GM23338 (cell line): ENCODE results near the gene A2ML1. TPM values are rescaled to one million over a fixed set of nuclear protein-coding genes. Genes with fewer than 3 reads are reported as not detected.
A peak's percentile ranks its signal among the peaks of the same experiment; 100 is the strongest.

Source experiments
- ATAC-seq: fragments of 200-7000 bp; cut with Tn5 transposase; 3 replicates; pipeline ENCODE4 v1.9.1; 2020
- DNase-seq: peaks from one replicate; pipeline ENCODE4 v3.0.0-alpha.2; 2015; ENCODE audit warnings: low spot score
- H2AFZ ChIP-seq: fragments of 200-600 bp; sonication (generic); 2 replicates; pipeline ENCODE4 v1.8.0; 2016; ENCODE audit warnings: antibody characterized with exemption, mild to moderate bottlenecking, moderate library complexity
- H3F3A ChIP-seq: fragments of 200-600 bp; sonication (generic); replicated peaks from 2 replicates; pipeline ENCODE4 v1.8.0; 2017; ENCODE audit warnings: antibody characterized with exemption, mixed run types, low read depth
- H3K27ac ChIP-seq: fragments of 200-600 bp; sonication (generic); 2 replicates; pipeline ENCODE4 v1.6.1; 2016; ENCODE audit warnings: low read depth
- H3K27me3 ChIP-seq: fragments of 200-600 bp; sonication (generic); 2 replicates; pipeline ENCODE4 v1.8.0; 2016; ENCODE audit warnings: mild to moderate bottlenecking, mixed run types, moderate library complexity; ENCODE audit not compliant: insufficient read depth
- H3K36me3 ChIP-seq: fragments of 200-600 bp; sonication (generic); 2 replicates; pipeline ENCODE4 v1.8.0; 2016; ENCODE audit warnings: mild to moderate bottlenecking; ENCODE audit not compliant: insufficient read depth
- H3K4me1 ChIP-seq: fragments of 200-600 bp; sonication (generic); 2 replicates; pipeline ENCODE4 v1.8.0; 2016; ENCODE audit warnings: mild to moderate bottlenecking, moderate library complexity; ENCODE audit not compliant: insufficient read depth
- H3K4me2 ChIP-seq: fragments of 200-600 bp; sonication (generic); 2 replicates; pipeline ENCODE4 v1.7.1; 2017; ENCODE audit warnings: mixed run types
- H3K4me3 ChIP-seq: fragments of 200-600 bp; sonication (generic); 2 replicates; pipeline ENCODE4 v1.6.1; 2016; ENCODE audit warnings: mixed run types
- H3K79me2 ChIP-seq: fragments of 200-600 bp; sonication (generic); replicated peaks from 2 replicates; pipeline ENCODE4 v1.8.0; 2017; ENCODE audit warnings: mild to moderate bottlenecking; ENCODE audit not compliant: insufficient read depth
- H3K9me2 ChIP-seq: fragments of 200-600 bp; sonication (generic); 2 replicates; pipeline ENCODE4 v1.8.0; 2017; ENCODE audit not compliant: insufficient read depth
- H4K20me1 ChIP-seq: fragments of 200-600 bp; sonication (generic); replicated peaks from 2 replicates; pipeline ENCODE4 v1.8.0; 2017; ENCODE audit warnings: mild to moderate bottlenecking; ENCODE audit not compliant: insufficient read depth
- H3K27ac Mint-ChIP-seq: 2 replicates; pipeline ENCODE4 v1.8.0; 2020; ENCODE audit warnings: inconsistent platforms, mild to moderate bottlenecking, moderate library complexity, mixed read lengths
- H3K27me3 Mint-ChIP-seq: 3 replicates; pipeline ENCODE4 v1.8.0; 2022; ENCODE audit warnings: low read depth, mild to moderate bottlenecking, moderate library complexity, mixed read lengths, inconsistent platforms; ENCODE audit not compliant: insufficient read depth, poor library complexity
- H3K36me3 Mint-ChIP-seq: 3 replicates; pipeline ENCODE4 v1.8.0; 2021; ENCODE audit warnings: low read depth, mild to moderate bottlenecking, inconsistent platforms, moderate library complexity, mixed read lengths
- H3K4me1 Mint-ChIP-seq: 3 replicates; pipeline ENCODE4 v1.8.0; 2020; ENCODE audit warnings: mild to moderate bottlenecking, inconsistent platforms, mixed read lengths
- H3K4me3 Mint-ChIP-seq: 3 replicates; pipeline ENCODE4 v1.8.0; 2021; ENCODE audit warnings: moderate library complexity, mild to moderate bottlenecking, inconsistent platforms, mixed read lengths
- H3K9me3 Mint-ChIP-seq: 3 replicates; pipeline ENCODE4 v1.8.0; 2020; ENCODE audit warnings: moderate library complexity, mild to moderate bottlenecking, inconsistent platforms, mixed read lengths
- CREB1 ChIP-seq: fragments of 250-450 bp; sonication (Bioruptor Pico); IDR thresholded peaks from 2 replicates; pipeline ENCODE4 v1.5.0; 2020; ENCODE audit warnings: low read depth, mild to moderate bottlenecking, moderate library complexity
- CTCF ChIP-seq, 2 experiments: fragments of 200-600 bp in 1 of 2; sonication (generic) in 1 of 2; conservative IDR thresholded peaks; 2 replicates each; pipeline versions ENCODE4 v1.5.1 to v1.6.1; 2016 to 2017; ENCODE audit warnings: antibody characterized with exemption in 2 of 2, low read depth in 2 of 2, mild to moderate bottlenecking in 2 of 2, moderate library complexity in 1 of 2
- EZH2 ChIP-seq: fragments of 200-600 bp; sonication (generic); IDR thresholded peaks from one replicate; pipeline ENCODE4 v1.8.0; 2017; ENCODE audit warnings: antibody characterized with exemption, mild to moderate bottlenecking, low read depth; ENCODE audit not compliant: unreplicated experiment
- EZH2phosphoT487 ChIP-seq: fragments of 200-600 bp; sonication (generic); IDR thresholded peaks from one replicate; pipeline ENCODE4 v1.8.1; 2018; ENCODE audit warnings: antibody characterized with exemption; ENCODE audit not compliant: unreplicated experiment
- JUNB ChIP-seq: IDR thresholded peaks from one replicate; pipeline ENCODE4 v1.6.1; 2016; ENCODE audit warnings: antibody characterized with exemption; ENCODE audit not compliant: unreplicated experiment
- NANOG ChIP-seq: IDR thresholded peaks from 2 replicates; pipeline ENCODE4 v1.6.1; 2016; ENCODE audit warnings: antibody characterized with exemption, borderline replicate concordance
- POLR2AphosphoS5 ChIP-seq: IDR thresholded peaks from 2 replicates; pipeline ENCODE4 v1.6.1; 2016; ENCODE audit warnings: antibody characterized with exemption, low read depth
- STAT1 ChIP-seq: IDR thresholded peaks from one replicate; pipeline ENCODE4 v1.6.1; 2016; ENCODE audit warnings: antibody characterized with exemption; ENCODE audit not compliant: unreplicated experiment
- ZNF114 ChIP-seq: fragments of 250-450 bp; sonication (Bioruptor Pico); IDR thresholded peaks from 2 replicates; pipeline ENCODE4 v1.5.0; 2020; ENCODE audit warnings: mild to moderate bottlenecking, moderate library complexity
- ZNF331 ChIP-seq: fragments of 250-450 bp; sonication (Bioruptor Pico); IDR thresholded peaks from 2 replicates; pipeline ENCODE4 v1.5.0; 2020; ENCODE audit warnings: low read depth, mild to moderate bottlenecking, moderate library complexity
- ZNF462 ChIP-seq: fragments of 250-450 bp; sonication (Bioruptor Pico); IDR thresholded peaks from 2 replicates; pipeline ENCODE4 v1.5.0; 2020; ENCODE audit warnings: mild to moderate bottlenecking, moderate library complexity
- polyA plus RNA-seq: library from polyadenylated mRNA; unstranded; fragments of >200 nt; fragmentation: Nextera tagmentation; extraction: Ambion mirVana; gene quantifications from 2 replicates; pipeline ENCODE4 v1.2.1, GENCODE V29; 2016
- total RNA-seq: library from RNA; depleted of rRNA; stranded (reverse); fragments of >200 nt; shearing (Covaris generic); gene quantifications from 2 replicates; pipeline ENCODE4 v1.2.3, GENCODE V29; 2014
- TF ChIP-seq, protein P1 (sequence below): IDR thresholded peaks from one replicate; pipeline ENCODE4 v1.6.1; 2018; ENCODE audit warnings: antibody characterized with exemption; ENCODE audit not compliant: unreplicated experiment
- TF ChIP-seq, protein P2 (sequence below): IDR thresholded peaks from 2 replicates; pipeline ENCODE4 v1.6.1; 2016; ENCODE audit warnings: antibody characterized with exemption

Gene A2ML1
- total and polyA plus RNA-seq, 2 experiments from 2014 or later = 3.8 to 6.0 TPM

- H3K4me3 Mint-ChIP-seq = peak overlapping the region; percentile 57
- peak overlapping the region; percentile 96 for H3K27ac Mint-ChIP-seq
These were observed 2.8 kb upstream of the A2ML1 start for GRCh38 chr12:8819666-8819980.

More at GRCh38 chr12:8819666-8819980, 2.8 kb upstream of the A2ML1 start:
- Histone ChIP-seq H3K4me2 (peak overlapping the region; percentile 12), H3K27me3 (no peaks in the 10 kb centered on the region), H3K79me2 (peaks cover 2% of the 10 kb centered on the region; the same call in 1 of the 2 replicates), H3K4me1 (peaks cover 41% of the 10 kb centered on the region), H3K9me2 (no peaks in the 10 kb centered on the region), H2AFZ (no peak overlapping the region), H3K27ac (peak overlapping the region; percentile 87), H3F3A (peaks cover 8% of the 10 kb centered on the region), H3K36me3 (no peaks in the 10 kb centered on the region), H3K4me3 (peak overlapping the region; percentile 7), H4K20me1 (no peaks in the 10 kb centered on the region)
- peak; percentile 70 for ATAC-seq
- Mint-ChIP-seq H3K27me3 (peaks cover 21% of the 10 kb centered on the region), H3K9me3 (no peaks in the 10 kb centered on the region; the same call in 2 of the 3 replicates), H3K36me3 (peaks cover 4% of the 10 kb centered on the region; the same call in 1 of the 3 replicates), H3K4me1 (peaks cover 52% of the 10 kb centered on the region)
- TF ChIP-seq STAT1 (no peak), ZNF114 (CRISPR knock-in tag) (no peak), JUNB (no peak), ZNF331 (CRISPR knock-in tag) (no peak), CREB1 (CRISPR knock-in tag) (no peak), NANOG (no peak), POLR2AphosphoS5 (no peak), EZH2 (no peak), CTCF (conservative IDR thresholded peaks at IDR 0.05; ENCODE audit: low read depth in 2 of 2) (no peak), EZH2phosphoT487 (no peak), ZNF462 (no peak)
- TF ChIP-seq, protein P1, sequence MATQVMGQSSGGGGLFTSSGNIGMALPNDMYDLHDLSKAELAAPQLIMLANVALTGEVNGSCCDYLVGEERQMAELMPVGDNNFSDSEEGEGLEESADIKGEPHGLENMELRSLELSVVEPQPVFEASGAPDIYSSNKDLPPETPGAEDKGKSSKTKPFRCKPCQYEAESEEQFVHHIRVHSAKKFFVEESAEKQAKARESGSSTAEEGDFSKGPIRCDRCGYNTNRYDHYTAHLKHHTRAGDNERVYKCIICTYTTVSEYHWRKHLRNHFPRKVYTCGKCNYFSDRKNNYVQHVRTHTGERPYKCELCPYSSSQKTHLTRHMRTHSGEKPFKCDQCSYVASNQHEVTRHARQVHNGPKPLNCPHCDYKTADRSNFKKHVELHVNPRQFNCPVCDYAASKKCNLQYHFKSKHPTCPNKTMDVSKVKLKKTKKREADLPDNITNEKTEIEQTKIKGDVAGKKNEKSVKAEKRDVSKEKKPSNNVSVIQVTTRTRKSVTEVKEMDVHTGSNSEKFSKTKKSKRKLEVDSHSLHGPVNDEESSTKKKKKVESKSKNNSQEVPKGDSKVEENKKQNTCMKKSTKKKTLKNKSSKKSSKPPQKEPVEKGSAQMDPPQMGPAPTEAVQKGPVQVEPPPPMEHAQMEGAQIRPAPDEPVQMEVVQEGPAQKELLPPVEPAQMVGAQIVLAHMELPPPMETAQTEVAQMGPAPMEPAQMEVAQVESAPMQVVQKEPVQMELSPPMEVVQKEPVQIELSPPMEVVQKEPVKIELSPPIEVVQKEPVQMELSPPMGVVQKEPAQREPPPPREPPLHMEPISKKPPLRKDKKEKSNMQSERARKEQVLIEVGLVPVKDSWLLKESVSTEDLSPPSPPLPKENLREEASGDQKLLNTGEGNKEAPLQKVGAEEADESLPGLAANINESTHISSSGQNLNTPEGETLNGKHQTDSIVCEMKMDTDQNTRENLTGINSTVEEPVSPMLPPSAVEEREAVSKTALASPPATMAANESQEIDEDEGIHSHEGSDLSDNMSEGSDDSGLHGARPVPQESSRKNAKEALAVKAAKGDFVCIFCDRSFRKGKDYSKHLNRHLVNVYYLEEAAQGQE = no peak
- TF ChIP-seq, protein P2, sequence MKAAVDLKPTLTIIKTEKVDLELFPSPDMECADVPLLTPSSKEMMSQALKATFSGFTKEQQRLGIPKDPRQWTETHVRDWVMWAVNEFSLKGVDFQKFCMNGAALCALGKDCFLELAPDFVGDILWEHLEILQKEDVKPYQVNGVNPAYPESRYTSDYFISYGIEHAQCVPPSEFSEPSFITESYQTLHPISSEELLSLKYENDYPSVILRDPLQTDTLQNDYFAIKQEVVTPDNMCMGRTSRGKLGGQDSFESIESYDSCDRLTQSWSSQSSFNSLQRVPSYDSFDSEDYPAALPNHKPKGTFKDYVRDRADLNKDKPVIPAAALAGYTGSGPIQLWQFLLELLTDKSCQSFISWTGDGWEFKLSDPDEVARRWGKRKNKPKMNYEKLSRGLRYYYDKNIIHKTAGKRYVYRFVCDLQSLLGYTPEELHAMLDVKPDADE = no peak
- peak; percentile 79 for DNase-seq
